OCI-LY1 (cell line): ENCODE results near the gene TRIP12.
"Not testable (repeated sequence)": the region's sequence is repeated elsewhere in the genome, so short reads cannot be mapped to it uniquely, and the experiment has no call there.

Experiments
- H2AFZ ChIP-seq: fragments of 200-600 bp; sonication (generic), shearing (Covaris generic); 2 replicates; pipeline ENCODE4 v1.6.0; 2014; ENCODE audit warnings: antibody characterized with exemption, mild to moderate bottlenecking, low read length
- H3F3A ChIP-seq: fragments of 200-600 bp; sonication (generic), shearing (Covaris generic); 2 replicates; pipeline ENCODE4 v1.6.0; 2014; ENCODE audit warnings: mild to moderate bottlenecking, antibody characterized with exemption, low read length, moderate library complexity; ENCODE audit not compliant: insufficient read depth
- H3K27ac ChIP-seq: fragments of 200-600 bp; sonication (generic); 2 replicates; pipeline ENCODE4 v1.5.1; 2014; ENCODE audit warnings: low read length, mixed run types, mild to moderate bottlenecking, low read depth; ENCODE audit not compliant: poor library complexity, severe bottlenecking
- H3K27me3 ChIP-seq: fragments of 200-600 bp; sonication (generic); 2 replicates; pipeline ENCODE4 v1.6.0; 2014; ENCODE audit warnings: antibody characterized with exemption, mild to moderate bottlenecking, low read length, moderate library complexity; ENCODE audit not compliant: insufficient read depth
- H3K36me3 ChIP-seq: fragments of 200-600 bp; sonication (generic); 2 replicates; pipeline ENCODE4 v1.6.1; 2014; ENCODE audit warnings: mild to moderate bottlenecking, antibody characterized with exemption, low read length, moderate library complexity, mixed read lengths; ENCODE audit not compliant: insufficient read depth
- H3K4me1 ChIP-seq: fragments of 200-600 bp; sonication (generic); 2 replicates; pipeline ENCODE4 v1.5.1; 2014; ENCODE audit warnings: mild to moderate bottlenecking, low read length, moderate library complexity; ENCODE audit not compliant: insufficient read depth, severe bottlenecking
- H3K4me2 ChIP-seq: fragments of 200-600 bp; sonication (generic), shearing (Covaris generic); 2 replicates; pipeline ENCODE4 v1.6.1; 2014; ENCODE audit warnings: low read length
- H3K4me3 ChIP-seq: fragments of 200-600 bp; sonication (generic); 2 replicates; pipeline ENCODE4 v1.5.1; 2014; ENCODE audit warnings: low read length, low read depth, mild to moderate bottlenecking, mixed read lengths; ENCODE audit not compliant: poor library complexity, severe bottlenecking
- H3K79me2 ChIP-seq: fragments of 200-600 bp; shearing (Covaris generic); 2 replicates; pipeline ENCODE4 v1.6.1; 2016; ENCODE audit warnings: mixed run types, low read length, mixed read lengths; ENCODE audit not compliant: insufficient read depth
- H3K9ac ChIP-seq: fragments of 200-600 bp; sonication (generic), shearing (Covaris generic); 2 replicates; pipeline ENCODE4 v1.6.1; 2014; ENCODE audit warnings: mild to moderate bottlenecking, low read length, mixed read lengths
- H3K9me2 ChIP-seq: fragments of 200-600 bp; sonication (generic), shearing (Covaris generic); 2 replicates; pipeline ENCODE4 v1.6.1; 2014; ENCODE audit warnings: low read depth, mild to moderate bottlenecking, low read length, mixed read lengths
- H3K9me3 ChIP-seq: fragments of 200-600 bp; shearing (Covaris generic); 2 replicates; pipeline ENCODE4 v1.6.1; 2014; ENCODE audit warnings: low read length, mixed read lengths
- H4K20me1 ChIP-seq: fragments of 200-600 bp; sonication (generic), shearing (Covaris generic); 2 replicates; pipeline ENCODE4 v1.6.0; 2016; ENCODE audit warnings: mild to moderate bottlenecking, low read length; ENCODE audit not compliant: insufficient read depth
- CTCF ChIP-seq: fragments of 200-600 bp; sonication (generic), shearing (Covaris generic); IDR thresholded peaks from 2 replicates; pipeline ENCODE4 v1.5.1; 2017; ENCODE audit warnings: mild to moderate bottlenecking, antibody characterized with exemption, low read length, moderate library complexity, mixed read lengths
- EZH2 ChIP-seq: fragments of 200-600 bp; sonication (generic), shearing (Covaris generic); IDR thresholded peaks from 2 replicates; pipeline ENCODE4 v1.8.0; 2017; ENCODE audit warnings: borderline replicate concordance, mixed run types, mild to moderate bottlenecking, antibody characterized with exemption, low read length, moderate library complexity, mixed read lengths

The TRIP12 gene

DNA sequence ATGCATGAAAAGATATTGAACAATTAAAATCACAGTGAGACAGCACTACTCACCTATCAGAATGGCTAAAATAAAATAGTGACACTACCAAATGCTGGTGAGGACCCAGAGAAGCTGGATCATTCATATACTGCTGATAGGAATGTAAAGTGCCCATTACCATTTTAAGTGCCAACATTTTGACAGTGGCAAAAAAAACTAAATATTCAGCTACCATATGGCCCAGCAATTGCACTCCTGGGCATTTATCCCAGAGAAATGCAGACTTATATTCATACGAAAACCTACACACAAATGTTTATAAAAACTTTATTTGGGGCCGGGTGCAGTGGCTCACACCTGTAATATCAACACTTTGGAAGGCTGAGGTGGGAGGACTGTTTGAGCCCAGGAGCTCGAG lies 48.1 kb upstream of the TRIP12 start:
- Histone ChIP-seq H3K79me2 (no peaks in the 10 kb centered on the region), H3K4me1 (no peaks in the 10 kb centered on the region), H3K9me2 (no peaks in the 10 kb centered on the region), H3K9ac (no peak overlapping the region), H3K4me2 (no peak overlapping the region), H3K36me3 (no peaks in the 10 kb centered on the region), H3K27ac (no peak overlapping the region), H3K9me3 (no peaks in the 10 kb centered on the region), H3K4me3 (no peak overlapping the region), H2AFZ (no peak overlapping the region), H3F3A (no peaks in the 10 kb centered on the region), H3K27me3 (no peaks in the 10 kb centered on the region), H4K20me1 (no peaks in the 10 kb centered on the region)
- TF ChIP-seq EZH2: no peak

- not testable (repeated sequence) for H3K4me2 ChIP-seq, H3K27me3 ChIP-seq
Measured at GRCh38 chr2:229963596-229963995, 41.8 kb upstream of the TRIP12 start.

GRCh38 chr2:229956491-229956890 lies 34.7 kb upstream of the TRIP12 start:
- Histone ChIP-seq H3K27me3 (no peaks in the 10 kb centered on the region), H3K9me3 (no peaks in the 10 kb centered on the region), H3F3A (no peaks in the 10 kb centered on the region), H3K4me3 (no peak overlapping the region), H3K36me3 (no peaks in the 10 kb centered on the region), H3K4me1 (no peaks in the 10 kb centered on the region), H3K79me2 (no peaks in the 10 kb centered on the region), H3K27ac (no peak overlapping the region), H3K9ac (no peak overlapping the region), H2AFZ (no peak overlapping the region), H3K9me2 (no peaks in the 10 kb centered on the region), H4K20me1 (no peaks in the 10 kb centered on the region), H3K4me2 (no peak overlapping the region)
- TF ChIP-seq CTCF (no peak), EZH2 (no peak)

More at GRCh38 chr2:229963596-229963995, 41.8 kb upstream of the TRIP12 start:
- not testable (repeated sequence) for H3K9me3 ChIP-seq, H3K4me3 ChIP-seq, H3K9ac ChIP-seq, H3K27ac ChIP-seq, H3K36me3 ChIP-seq, H3K79me2 ChIP-seq, H2AFZ ChIP-seq, H3K4me1 ChIP-seq, H3K9me2 ChIP-seq, H4K20me1 ChIP-seq, H3F3A ChIP-seq

GRCh38 chr2:229955663-229956062 lies 33.9 kb upstream of the TRIP12 start:
- H3K4me1 ChIP-seq: no peaks in the 10 kb centered on the region
- no peaks in the 10 kb centered on the region for H3K79me2 ChIP-seq
- no peaks in the 10 kb centered on the region for H3K27me3 ChIP-seq
- H3F3A ChIP-seq: no peaks in the 10 kb centered on the region
- no peak overlapping the region for H3K4me2 ChIP-seq
- H3K9me3 ChIP-seq: no peaks in the 10 kb centered on the region
- no peaks in the 10 kb centered on the region for H3K36me3 ChIP-seq
- H2AFZ ChIP-seq: no peak overlapping the region
- H3K27ac ChIP-seq: no peak overlapping the region
- no peaks in the 10 kb centered on the region for H3K9me2 ChIP-seq
- no peaks in the 10 kb centered on the region for H4K20me1 ChIP-seq
- no peak for TF ChIP-seq CTCF
- no peak for TF ChIP-seq EZH2
- H3K4me3 ChIP-seq: no peak overlapping the region
- H3K9ac ChIP-seq: no peak overlapping the region
